OCI-M1 (cell line): Measurements from ENCODE around the gene POMGNT2.
A peak's percentile ranks its signal among the peaks of the same experiment; 100 is the strongest.

Source experiments
- DNase-seq: peaks from one replicate; lab custom pipeline; 2025; lab: John Stamatoyannopoulos, UW

Gene POMGNT2

GRCh38 chr3:43043793-43044192 lies 62.1 kb downstream of the POMGNT2 start:
- DNase-seq: no peak

DNA sequence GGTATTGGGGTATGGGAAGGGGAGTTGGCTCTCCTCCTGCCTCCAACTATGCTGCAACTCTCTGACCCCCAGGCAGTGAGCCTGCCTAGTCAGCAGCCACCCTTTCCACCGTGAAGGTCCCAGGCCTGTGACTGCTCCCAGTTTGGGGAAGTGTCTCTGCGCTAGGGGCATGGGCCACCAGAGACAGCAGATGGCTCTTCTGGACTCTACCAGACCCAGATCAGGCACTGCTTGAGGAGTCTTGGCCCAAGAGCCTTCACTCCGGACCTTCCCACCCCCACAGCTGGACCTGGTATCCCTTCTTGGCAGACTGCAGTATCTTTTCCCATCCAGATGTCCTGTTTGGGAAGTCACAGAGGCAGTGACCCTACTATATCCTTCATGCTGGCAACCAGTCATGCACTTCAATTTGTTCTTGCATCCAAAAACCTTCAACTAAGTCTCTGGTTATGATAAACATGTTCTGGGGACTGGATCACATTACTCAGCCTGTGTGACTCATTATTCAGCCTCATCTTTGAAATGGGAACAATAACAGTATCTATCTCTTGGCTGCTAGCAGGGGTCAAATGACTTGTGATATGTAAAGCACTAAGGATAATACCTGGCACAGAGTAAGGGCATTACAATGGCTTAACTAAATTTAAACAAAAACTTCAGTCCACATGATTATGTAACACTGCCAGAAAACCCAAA lies 62.7 kb downstream of the POMGNT2 start:
- DNase-seq: no peak

DNA sequence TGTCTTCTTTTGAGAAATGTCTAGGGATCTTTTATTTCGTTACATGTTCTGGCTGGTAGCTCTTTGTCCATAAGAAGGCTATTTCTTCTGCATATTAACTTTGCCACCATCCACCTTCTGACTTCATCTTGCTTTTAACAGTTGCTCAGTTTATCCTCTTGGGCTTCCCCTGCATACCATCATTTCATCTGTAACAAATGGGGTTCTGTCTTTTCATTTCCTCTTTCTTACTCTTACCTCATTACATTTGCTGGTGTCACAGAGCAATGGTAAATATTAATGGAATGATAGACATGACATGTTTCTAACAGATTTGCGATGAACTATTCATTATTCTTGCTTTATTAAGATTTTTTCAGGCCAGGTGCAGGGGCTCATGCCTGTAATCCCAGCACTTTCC lies 64.4 kb downstream of the POMGNT2 start:
- DNase-seq: no peak

GRCh38 chr3:43038010-43038409 lies 67.9 kb downstream of the POMGNT2 start:
- no peak for DNase-seq

DNA sequence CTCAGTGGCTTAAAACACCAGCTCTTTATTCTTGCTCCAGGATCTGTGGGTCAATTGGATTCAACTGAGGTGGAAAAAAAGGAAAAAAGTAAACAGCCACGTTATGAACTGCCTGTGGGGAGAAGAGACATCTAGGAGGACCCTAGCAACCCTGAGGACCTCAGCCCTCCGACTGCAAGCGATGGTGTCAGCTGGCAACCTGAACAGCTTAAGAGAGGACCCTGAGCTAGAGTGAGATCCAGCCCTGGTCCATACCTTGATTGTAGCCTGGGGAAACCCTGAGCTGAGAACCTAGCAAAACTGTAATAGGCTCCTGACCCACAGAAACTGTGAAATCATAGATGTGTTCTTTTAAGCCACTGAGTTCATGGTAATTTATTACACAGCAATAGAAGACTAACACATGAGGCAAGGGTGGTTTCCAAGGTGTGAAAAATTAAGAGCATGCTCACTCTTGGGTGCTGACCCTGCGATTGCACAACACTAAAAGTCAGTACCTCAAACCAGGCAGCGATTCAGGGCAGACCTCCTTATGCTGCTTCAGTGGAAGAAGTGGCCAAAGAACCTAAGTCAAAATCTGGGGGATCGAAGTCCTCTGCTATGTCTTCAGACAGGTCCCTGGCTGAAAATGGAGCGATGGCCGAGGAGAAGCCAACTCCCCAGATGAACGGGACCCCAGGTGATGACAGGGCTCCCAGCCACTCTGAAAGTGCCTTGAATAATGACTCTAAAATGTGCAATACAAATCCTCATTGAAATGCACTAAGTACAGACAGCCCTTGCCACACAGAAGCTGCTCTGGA lies 69.1 kb downstream of the POMGNT2 start:
- DNase-seq: no peak

GRCh38 chr3:43035801-43036365 lies 70.0 kb downstream of the POMGNT2 start:
- DNase-seq: no peak

- DNase-seq: no peak
These were observed 71.0 kb downstream of the POMGNT2 start for GRCh38 chr3:43034911-43035310.

DNA sequence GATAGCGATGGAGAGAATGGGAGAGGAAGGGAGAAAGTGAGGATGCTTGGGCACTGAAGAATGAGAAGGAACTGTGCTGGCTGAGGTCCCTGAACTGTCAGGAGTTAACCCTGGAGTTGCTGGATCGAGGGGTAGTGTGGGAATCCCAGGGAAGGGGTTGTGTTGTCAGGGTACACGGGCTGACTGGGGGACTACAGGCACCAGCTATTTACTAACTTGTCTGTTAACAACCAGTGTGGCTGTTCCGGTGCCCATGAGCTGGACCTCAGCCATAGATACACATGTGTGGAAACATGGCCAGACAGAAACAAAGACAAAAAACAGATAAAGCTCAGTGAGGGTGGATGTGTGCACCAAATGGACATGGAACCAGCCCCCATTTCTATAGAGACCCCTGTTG lies 71.7 kb downstream of the POMGNT2 start:
- no peak for DNase-seq

DNA sequence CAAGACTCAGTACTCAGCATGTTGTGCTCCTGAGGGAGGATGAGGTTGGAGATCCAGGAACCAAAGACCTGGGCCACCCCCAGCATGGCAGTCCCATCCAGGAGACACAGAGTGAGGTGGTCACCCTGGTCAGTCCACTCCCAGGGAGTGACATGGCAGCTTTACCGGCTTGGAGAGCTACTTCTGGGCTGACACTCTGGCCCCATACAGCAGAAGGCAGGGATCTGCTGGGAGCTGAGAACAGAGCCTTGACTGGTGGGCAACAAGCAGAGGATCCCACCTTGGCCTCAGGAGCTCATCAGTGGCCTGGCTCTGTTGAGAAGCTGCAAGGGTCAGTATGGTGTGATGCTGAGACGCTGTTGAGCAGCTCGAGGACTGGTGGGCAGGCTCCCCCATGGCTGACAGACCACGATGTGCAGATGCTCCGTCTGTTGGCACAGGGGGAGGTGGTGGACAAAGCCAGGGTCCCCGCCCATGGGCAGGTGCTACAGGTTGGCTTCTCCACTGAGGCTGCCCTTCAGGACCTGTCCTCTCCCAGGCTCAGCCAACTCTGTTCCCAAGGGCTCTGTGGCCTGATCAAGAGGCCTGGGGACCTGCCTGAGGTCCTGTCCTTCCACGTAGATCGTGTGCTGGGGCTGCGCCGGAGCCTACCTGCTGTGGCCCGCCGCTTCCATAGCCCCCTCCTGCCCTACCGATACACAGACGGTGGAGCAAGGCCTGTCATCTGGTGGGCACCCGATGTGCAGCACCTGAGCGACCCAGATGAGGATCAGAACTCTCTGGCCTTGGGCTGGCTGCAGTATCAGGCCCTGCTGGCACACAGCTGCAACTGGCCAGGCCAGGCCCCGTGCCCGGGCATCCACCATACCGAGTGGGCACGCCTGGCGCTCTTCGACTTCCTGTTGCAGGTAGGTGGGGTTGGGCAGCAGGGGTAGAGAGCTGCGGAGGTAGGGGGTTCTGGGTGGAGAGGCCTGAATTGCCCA lies 72.9 kb downstream of the POMGNT2 start:
- no peak for DNase-seq

GRCh38 chr3:43031889-43032545 lies 73.9 kb downstream of the POMGNT2 start:
- DNase-seq: no peak

DNA sequence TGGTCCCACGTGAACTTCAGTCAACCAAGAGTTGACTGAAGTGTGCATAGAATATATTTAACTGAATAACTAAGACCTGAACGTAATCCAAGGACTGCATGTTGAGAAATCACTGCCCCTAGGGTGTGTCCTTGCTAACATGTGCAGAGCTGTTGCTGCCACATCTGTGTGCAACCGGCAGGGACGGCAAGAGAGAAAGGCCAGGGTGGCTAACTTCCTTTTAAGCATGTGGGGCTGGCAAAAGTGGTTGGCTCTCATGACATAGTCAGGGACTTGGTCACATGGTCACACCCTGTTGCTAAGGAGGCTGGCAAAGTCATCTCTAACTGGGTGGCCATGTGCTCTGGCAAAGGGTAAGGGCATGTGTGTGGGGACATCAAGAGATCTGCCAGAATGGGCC lies 74.4 kb downstream of the POMGNT2 start:
- DNase-seq: peak; percentile 4

DNA sequence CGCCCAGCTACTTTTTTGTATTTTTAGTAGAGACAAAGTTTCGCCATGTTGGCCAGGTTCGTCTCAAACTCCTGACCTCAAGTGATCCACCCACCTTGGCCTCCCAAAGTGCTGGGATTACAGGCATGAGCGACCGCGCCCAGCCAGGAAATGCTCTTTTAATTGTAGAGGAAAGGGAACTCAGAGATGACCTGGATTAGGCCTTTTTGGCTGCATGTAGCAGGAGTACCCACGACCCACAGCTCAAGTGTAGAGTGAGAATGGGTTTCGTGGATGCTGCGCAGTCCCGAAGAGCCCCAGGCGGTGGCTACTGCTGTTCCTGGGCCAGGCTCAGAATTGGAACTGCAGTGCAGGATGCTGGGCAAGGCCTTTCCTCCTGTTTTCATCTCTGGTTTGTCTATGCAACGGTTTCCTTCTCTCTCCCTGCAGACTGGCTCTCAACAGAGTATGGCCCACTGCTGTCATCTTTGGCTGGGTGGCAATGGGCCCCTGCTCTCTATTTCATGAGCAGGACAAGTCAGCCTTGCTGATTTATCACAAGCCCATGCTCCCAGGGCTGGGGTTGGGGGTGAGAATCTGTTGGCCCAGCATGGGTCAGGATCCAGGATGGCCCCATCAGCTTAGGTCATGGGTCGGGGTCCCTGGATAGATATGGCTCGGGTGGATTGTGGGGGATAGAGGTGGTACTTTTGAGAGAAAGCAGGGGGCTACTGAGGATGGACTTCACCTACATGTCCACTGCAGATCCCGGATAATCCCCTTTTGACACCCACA lies 75.5 kb downstream of the POMGNT2 start:
- no peak for DNase-seq
